GF-D8 (cell line): Measurements from ENCODE around the gene RALGPS2.
"Not testable (repeated sequence)": the region's sequence is repeated elsewhere in the genome, so short reads cannot be mapped to it uniquely, and the experiment has no call there.

Source experiments
- DNase-seq: peaks from one replicate; lab custom pipeline; 2025; lab: John Stamatoyannopoulos, UW

The RALGPS2 gene

GRCh38 chr1:178942285-178943198 is 217.5 kb downstream of the RALGPS2 start:
- DNase-seq: peak; percentile 70

- DNase-seq: no peak
Measured at GRCh38 chr1:178944729-178945128, 219.7 kb downstream of the RALGPS2 start.

GRCh38 chr1:178945763-178946266 is 220.8 kb downstream of the RALGPS2 start:
- no peak for DNase-seq

GRCh38 chr1:178946416-178946815 is 221.4 kb downstream of the RALGPS2 start:
- no peak for DNase-seq

GRCh38 chr1:178946855-178947676 is 222.0 kb downstream of the RALGPS2 start:
- no peak for DNase-seq

GRCh38 chr1:178947677-178947981 is 222.6 kb downstream of the RALGPS2 start:
- DNase-seq: no peak

- no peak for DNase-seq
Measured at GRCh38 chr1:178948676-178949075, 223.6 kb downstream of the RALGPS2 start.

GRCh38 chr1:178949866-178950265 is 224.8 kb downstream of the RALGPS2 start:
- DNase-seq: not testable (repeated sequence)

GRCh38 chr1:178951600-178951999 is 226.6 kb downstream of the RALGPS2 start:
- no peak for DNase-seq

- DNase-seq: no peak
Measured at GRCh38 chr1:178953034-178953433, 228.0 kb downstream of the RALGPS2 start.

GRCh38 chr1:178953538-178954324 is 228.7 kb downstream of the RALGPS2 start:
- no peak for DNase-seq

GRCh38 chr1:178954325-178954690 is 229.3 kb downstream of the RALGPS2 start:
- no peak for DNase-seq

GRCh38 chr1:178954937-178955336 is 229.9 kb downstream of the RALGPS2 start:
- DNase-seq: no peak

GRCh38 chr1:178955391-178955954 is 230.4 kb downstream of the RALGPS2 start:
- DNase-seq: no peak

GRCh38 chr1:178958491-178958890 is 233.4 kb downstream of the RALGPS2 start:
- no peak for DNase-seq

GRCh38 chr1:178959543-178960460 is 234.8 kb downstream of the RALGPS2 start:
- DNase-seq: no peak

GRCh38 chr1:178960482-178961240 is 235.6 kb downstream of the RALGPS2 start:
- no peak for DNase-seq

GRCh38 chr1:178961331-178961730 is 236.3 kb downstream of the RALGPS2 start:
- DNase-seq: no peak

- no peak for DNase-seq
Measured at GRCh38 chr1:178961868-178962267, 236.8 kb downstream of the RALGPS2 start.
